ENCODE measurements around the gene CD226. TPM values are rescaled to one million over a fixed set of nuclear protein-coding genes. Genes with fewer than 3 reads are reported as not detected.

CD226 gene
- total and polyA plus RNA-seq, 2 of the 13 experiments (the other 11 are each of a cell fraction or from before 2014, with no cell fraction given), result 0.13 to 0.77 TPM

DNA sequence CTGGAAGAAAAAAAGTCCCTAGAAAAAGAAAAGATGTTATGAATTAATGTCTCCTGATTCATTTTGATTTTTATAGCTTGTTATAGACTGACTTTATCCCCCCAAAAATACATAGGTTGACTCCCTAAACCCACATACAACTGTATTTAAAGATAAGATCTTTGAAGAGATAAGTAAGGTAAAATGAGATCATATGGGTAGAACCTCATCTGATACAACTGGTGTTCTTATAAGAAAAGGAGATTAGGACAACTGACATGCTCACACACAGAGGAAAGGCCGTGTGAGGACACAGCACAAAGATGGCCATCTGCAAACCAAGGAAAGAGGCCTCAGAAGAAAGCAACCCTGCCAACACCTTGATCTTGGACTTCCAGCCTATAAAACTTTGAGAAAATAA is 117.5 kb downstream of the CD226 start:
- H3K9ac ChIP-seq (ENCODE audit: insufficient read depth, low read depth, low read length), result no peak overlapping the region
- no peak overlapping the region for H3K27ac ChIP-seq (ENCODE audit: extremely low read length, insufficient read depth, low read length)
- H3K79me2 ChIP-seq (ENCODE audit: insufficient read depth, low read length), result no peaks in the 10 kb centered on the region
- H3K4me3 ChIP-seq (replicated peaks in 1 of 3; ENCODE audit: insufficient read depth in 1 of 3, low read depth in 2 of 3, low read length in 3 of 3), result no peak overlapping the region
- no peaks in the 10 kb centered on the region for H3K27me3 ChIP-seq (ENCODE audit: control insufficient read depth in 1 of 2, insufficient read depth in 2 of 2, low read length in 2 of 2)
- no peaks in the 10 kb centered on the region for H4K20me1 ChIP-seq (ENCODE audit: insufficient read depth, low read length)
- no peak for ATAC-seq
- POLR2A ChIA-PET, result no interaction called here
- CTCF ChIA-PET (ENCODE audit: low intra/inter-chr PET ratio, low total read pairs), result no interaction called here
- H3K9me3 ChIP-seq (ENCODE audit: low read length), result no peaks in the 10 kb centered on the region
- FAIRE-seq, result no peak
- in situ Hi-C loops (cut with HindIII; ENCODE audit: extremely low pct_ligation_motif_present, low pct_unique_long_range_greater_than_20kb) (no loop called here), intact Hi-C loops (cut with micrococcal nuclease; ENCODE audit: unreplicated experiment) (no loop called here)
- no peaks in the 10 kb centered on the region for H3K36me3 ChIP-seq (replicated peaks in 1 of 2; ENCODE audit: control insufficient read depth in 1 of 2, insufficient read depth in 2 of 2, low read length in 2 of 2)
- BruUV-seq (replicated peaks), result no TSS peak
- TF ChIP-seq REPIN1 (CRISPR knock-in tag; IDR thresholded peaks at IDR 0.05; ENCODE audit: borderline replicate concordance, low read depth), result no peak
- TF ChIP-seq ZMYM2 (CRISPR knock-in tag; IDR thresholded peaks at IDR 0.05), result no peak
- no peak for TF ChIP-seq MIER2 (CRISPR knock-in tag; IDR thresholded peaks at IDR 0.05)
- no peak for TF ChIP-seq CCDC6 (CRISPR knock-in tag; IDR thresholded peaks at IDR 0.05)
- no peak for TF ChIP-seq SMAD1 (CRISPR knock-in tag; IDR thresholded peaks at IDR 0.05; ENCODE audit: borderline replicate concordance, low read depth)
- no peak for TF ChIP-seq NR3C1 (CRISPR knock-in tag; IDR thresholded peaks at IDR 0.05)
- no peak for TF ChIP-seq EZH2 (conservative IDR thresholded peaks at IDR 0.05; ENCODE audit: low read depth, low read length)
- TF ChIP-seq PAWR (CRISPR knock-in tag; IDR thresholded peaks at IDR 0.05; ENCODE audit: borderline replicate concordance), result no peak
- TF ChIP-seq IRF2 (CRISPR knock-in tag; IDR thresholded peaks at IDR 0.05), result no peak
- TF ChIP-seq ZNF547 (CRISPR knock-in tag; IDR thresholded peaks at IDR 0.05), result no peak
- TF ChIP-seq IRF9 (CRISPR knock-in tag; IDR thresholded peaks at IDR 0.05; ENCODE audit: borderline replicate concordance), result no peak
- TF ChIP-seq ZNF761 (CRISPR knock-in tag; conservative IDR thresholded peaks at IDR 0.05), result no peak
- no peak for TF ChIP-seq TCF12 (IDR thresholded peaks at IDR 0.05)
- no peak for TF ChIP-seq TCF12 (CRISPR knock-in tag; IDR thresholded peaks at IDR 0.05)
- no peak for TF ChIP-seq ZNF703 (CRISPR knock-in tag; IDR thresholded peaks at IDR 0.05; ENCODE audit: borderline replicate concordance)
- TF ChIP-seq ZFP36L2 (CRISPR knock-in tag; IDR thresholded peaks at IDR 0.05), result no peak
- TF ChIP-seq ZNF317 (CRISPR knock-in tag; IDR thresholded peaks at IDR 0.05), result no peak
- no peaks in the 10 kb centered on the region for H3K4me1 ChIP-seq (ENCODE audit: insufficient read depth, low read length)
- no peak overlapping the region for H3K4me2 ChIP-seq (ENCODE audit: low read depth, low read length)
- 71% methylated on average over 1 of the region's 1 CpG for WGBS (ENCODE audit: low lambda C conversion rate)
- H2AFZ ChIP-seq (ENCODE audit: low read length), result no peak overlapping the region
- no peak for DNase-seq (ENCODE audit: low spot score)
